Stimulated activated CD4-positive, alpha-beta T cell treated with anti-CD3 and anti-CD28 coated beads, Interleukin-15, amount 100 ng/mL, for 24 hours (primary cell): ENCODE results near the gene MAF.

Source experiments
- DNase-seq: peaks from one replicate; pipeline ENCODE4 v3.0.0-alpha.2; 2020

MAF gene

DNA sequence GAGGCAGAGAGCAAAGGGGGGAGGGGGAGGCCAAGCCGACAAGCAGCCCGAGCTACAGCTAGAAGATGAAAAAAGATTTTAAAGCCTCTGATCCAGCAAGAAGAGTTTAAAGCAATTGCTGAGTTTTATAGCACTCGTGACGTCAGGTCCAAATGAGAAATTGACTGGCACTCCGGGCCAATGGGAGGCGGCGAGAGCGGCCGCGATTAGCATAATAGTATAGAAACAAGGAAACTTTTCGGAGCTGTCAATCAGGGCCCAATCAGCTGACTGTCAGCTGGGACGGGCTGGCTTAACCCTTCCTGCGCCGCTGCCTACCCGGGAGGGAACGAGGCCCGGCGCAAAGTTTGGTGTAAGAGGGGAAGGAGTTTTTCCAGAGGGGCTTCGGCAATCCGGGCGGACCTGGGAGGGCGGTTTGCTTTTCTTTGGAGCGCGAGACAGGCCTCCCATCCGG lies at the start of gene MAF:
MAF (minus strand) TSS at position 100 of the 454 bp plus-strand sequence. CDS start 835 bp downstream, outside the sequence.
- peak; percentile 91 for DNase-seq

DNA sequence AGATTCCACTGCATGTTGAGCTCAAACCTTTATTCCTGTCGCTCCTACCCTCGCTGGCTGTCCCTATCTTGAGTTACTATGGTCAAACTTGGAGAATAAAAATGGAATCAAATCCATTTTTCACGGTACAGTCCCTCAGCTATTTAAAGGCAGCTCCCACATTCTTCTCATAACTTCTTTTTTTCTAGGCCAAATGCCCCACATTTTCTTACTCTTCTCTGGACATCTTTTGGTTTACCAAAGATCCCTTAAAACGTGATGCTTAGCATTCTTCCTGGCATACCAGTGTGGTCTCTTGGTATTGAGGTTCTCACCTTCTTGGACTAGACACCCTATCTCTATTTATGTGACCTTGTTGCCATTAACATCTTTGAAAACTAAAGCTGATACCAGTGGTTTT lies 48.3 kb upstream of the MAF start:
- DNase-seq: no peak

DNA sequence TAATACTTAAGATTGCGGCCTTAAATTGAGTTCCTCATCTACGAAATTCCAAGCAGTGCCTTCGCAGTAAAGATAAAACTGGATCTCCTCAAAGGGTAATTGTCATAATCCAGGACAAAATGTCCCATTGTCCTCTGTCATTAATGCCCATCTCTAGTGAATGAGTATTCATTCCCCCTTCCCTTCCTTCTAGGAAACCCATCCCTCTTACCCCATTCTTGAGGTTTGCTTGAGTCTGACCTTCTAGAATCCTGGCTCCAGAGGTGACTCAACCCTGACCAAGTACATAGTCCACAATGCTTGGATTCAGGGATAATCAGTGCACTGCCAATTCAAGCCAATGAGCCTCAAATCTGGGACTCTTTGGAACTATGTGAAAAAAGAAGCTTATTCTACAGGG lies 47.0 kb upstream of the MAF start:
- no peak for DNase-seq

DNA sequence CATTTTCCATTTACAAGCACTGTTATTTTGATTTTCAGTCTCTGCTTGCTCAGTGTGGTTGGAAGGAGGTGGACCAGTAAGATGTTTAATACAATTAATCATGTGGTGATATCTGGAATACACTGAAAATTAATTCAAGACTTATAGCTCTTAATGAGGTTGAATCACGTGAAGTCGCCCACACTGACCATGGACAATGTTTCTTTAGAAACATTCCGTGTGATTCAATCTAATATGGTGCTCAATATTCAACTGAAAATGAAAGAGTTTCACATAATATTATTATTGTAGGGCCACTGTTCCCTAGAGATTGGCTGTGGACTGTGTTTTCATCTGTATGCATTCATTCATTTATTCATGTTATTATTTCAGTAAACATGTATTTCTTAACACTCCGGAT lies 45.2 kb upstream of the MAF start:
- no peak for DNase-seq

DNA sequence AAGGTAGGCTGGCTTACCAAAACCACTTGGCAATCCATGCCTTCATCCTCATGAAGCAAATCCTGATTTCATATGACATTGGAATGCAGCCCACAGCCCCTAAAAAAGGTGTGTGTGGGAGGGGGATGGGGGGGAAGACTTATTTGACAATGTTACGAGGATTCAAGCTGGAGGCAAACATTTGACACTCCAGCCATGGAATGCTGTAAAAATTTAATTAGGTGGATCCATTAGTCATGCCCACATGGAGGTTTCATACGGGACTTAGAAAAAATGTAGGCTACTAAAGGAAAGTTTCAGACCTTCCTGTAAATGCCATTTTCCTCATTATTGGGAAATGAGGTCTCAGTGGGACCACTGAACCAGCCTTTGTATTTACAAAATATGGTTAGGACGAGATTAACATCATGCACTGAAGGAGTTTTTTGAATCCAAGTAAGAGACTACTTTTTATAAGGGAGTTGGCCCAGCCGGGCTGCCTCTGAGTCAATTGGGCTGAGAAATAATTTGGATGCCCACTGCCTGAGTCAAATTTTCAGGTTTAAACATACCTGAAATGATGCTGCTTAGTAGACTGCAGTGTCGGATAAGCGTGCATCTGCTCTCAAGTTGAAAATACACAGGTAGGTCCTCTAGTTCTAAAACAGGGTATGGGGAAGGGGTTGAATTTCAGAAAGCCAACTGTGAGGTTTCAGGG lies 44.6 kb upstream of the MAF start:
- DNase-seq: no peak

DNA sequence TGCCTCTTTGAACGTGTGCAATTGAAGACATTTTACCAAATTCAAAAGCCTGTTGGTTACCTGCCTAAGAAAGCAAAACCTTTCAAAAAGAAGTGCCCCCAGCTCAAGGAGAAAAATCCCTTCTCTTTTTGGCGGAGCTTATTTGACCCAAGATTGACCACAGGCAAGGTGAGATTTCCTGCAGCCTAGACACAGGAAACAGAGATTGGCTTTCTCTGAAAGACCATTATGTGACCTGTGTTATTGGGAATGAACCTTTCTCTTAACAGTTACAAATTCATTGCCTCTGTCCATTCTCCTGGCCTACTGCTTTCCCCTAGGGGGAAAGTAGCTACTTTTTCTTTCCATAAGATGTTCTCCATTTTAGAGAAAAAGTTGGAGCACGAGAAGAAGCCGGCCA lies 42.1 kb upstream of the MAF start:
- DNase-seq: no peak

DNA sequence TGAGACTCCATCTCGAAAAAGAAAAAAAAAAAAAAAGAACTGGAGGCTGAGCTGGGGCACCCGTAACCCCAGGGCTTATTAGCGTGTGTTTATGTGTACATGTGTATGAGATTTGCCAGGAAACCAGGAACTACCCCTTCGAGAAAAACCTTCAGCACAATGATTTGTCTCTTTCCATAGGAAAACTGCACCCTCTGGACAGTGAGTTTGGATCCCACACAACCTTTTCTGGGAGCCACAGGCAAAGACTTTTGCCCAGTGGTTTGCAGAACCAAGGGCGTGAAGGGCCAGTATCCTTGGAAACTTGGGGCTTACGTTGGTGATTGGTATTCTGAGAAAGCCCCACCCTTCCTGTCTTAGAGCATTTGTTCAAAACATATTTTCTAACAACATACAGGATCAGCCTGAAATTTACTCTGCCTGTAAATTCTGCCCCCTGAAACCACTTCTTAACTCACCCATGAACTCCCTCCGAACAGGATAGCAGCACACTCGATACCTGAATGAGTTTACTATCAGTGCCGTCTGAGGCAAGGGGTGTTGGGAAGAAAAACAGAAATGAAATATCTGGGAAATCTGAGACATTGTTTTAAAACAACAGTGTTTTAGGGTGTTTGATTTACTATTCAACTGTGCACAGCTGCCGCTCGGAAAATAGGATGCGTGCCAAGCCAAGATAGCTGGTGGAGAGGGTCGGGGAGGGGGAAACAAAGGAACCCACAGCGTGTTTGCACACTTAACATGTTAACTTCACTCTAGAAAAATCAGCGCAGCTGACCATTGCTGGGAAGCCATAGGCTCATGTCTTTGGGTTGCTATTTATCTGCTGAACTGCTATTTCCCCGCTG lies 40.2 kb upstream of the MAF start:
- no peak for DNase-seq

DNA sequence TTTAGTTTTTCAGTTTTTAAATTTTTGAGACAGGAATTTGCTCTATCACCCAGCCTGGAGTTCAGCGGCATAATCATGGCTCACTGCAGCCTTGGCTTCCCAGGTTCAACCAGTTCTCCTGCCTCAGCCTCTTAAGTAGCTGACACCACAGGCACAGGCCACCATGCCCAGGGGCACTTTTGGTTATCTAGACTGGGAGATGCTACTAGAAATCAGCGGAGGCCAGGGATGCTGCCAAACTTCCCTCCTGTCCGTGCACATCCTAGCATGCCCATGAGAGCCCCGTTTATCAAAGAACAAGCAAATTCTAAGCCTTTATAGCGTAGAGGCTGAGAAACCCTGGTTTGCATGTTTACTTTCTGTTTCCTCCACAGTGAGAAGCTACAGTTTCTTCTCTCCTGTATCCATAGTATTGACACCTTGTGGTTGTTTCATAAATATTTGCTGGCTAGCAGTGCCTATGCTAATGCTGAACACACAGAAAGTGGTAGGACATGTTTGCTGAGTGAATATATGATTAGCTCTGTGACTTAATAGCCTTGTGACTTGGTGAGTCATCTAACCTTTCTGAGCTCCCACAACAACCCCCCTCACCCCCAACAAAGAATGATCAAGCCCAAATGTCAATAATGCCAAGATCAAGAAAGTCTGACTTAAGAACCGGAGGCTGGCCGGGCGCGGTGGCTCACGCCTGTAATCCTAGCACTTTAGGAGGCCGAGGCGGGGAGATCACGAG lies 39.2 kb upstream of the MAF start:
- no peak for DNase-seq

DNA sequence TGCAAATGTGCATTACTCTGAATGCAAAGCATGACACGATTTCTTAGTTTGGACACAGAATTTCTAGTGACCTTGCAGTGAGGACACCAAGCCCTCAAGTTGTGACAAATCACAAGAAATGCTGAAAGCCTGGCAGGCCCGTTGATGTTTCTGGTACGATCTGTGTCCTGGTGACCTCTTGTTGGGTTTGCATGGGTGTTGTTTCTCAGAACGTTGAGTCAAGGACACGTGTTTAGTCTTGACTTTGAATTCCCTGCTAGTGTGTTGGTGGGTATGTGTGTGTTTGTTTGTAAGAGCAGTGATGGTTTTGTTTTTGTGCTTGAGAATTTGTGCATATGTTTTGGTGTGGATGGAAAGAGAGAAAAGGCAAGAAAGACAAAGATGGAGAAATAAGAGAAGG lies 37.8 kb upstream of the MAF start:
- DNase-seq: no peak

DNA sequence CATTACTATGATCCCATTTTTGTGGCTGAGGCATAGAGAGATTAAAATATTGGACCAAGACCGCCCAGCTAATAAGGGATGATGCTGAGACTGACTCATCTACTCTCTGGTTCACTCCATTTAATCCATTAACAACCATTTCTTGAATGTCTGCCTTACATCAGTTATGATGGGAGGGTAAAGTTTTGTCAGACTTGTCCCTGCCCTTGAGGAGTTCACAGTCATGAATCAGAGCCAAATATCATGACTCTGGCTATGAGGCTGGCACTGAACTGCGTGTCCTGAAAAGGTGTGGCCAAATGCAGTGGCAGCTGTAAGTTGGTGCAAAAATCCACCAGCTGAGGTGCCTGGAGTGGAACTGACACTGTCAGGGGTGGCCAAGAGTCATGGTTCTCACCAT lies 35.0 kb upstream of the MAF start:
- DNase-seq: no peak

DNA sequence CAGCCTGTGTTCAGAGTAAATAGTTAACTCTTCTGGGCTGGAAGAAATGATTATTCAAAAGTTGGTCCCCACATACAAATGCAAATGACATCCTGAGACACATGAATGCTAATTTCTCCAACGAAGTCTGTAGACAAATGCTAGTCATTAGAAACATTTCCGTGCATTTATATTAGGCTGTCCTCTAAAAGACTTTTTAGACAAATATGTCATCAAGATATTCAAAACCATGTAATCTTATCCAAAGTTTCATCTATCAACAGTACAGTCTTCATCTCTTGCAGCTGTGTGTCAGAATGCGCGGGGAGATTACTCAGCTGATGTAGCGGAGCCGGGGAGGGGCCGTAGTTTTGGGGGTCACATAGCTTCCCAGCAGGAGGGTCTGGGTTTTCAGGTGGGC lies 33.8 kb upstream of the MAF start:
- no peak for DNase-seq

DNA sequence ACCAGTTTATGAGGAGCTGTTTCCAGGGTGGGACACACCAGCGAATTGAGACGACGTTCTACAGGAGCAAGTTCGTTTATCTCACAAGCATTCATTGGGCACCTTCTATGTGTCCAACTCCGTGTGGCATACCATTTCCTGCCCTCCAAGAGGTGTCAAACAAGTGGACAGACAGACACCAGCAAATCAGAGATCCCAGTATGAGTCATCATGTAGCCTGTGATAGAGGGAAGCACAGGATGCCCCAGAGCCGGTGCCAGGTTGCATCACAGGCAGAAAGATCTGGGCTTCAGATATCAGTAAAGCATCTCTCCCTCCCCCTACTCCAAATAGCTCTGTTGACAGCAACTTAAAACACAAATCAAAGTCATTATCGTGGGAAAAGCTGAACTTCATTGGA lies 31.8 kb upstream of the MAF start:
- DNase-seq: peak; percentile 18

DNA sequence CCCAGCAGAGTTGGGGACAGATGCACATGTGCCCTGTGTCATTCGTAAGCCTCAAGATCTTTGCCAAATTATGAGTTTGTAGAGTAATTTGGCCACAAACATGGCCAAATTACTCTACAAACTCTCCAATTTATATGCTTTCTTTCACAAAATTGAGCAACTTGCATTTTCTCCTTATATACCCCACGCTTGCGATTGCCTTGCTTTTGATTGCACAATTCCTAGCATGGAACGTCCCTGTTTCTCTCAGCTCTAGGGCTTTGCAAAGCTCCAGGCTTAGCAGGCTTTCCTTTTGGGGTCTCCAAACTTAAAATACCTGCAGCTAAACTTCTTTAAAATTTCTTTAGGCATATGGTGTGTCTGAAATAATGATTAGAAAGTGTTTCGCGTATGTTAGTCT lies 28.5 kb upstream of the MAF start:
- no peak for DNase-seq

DNA sequence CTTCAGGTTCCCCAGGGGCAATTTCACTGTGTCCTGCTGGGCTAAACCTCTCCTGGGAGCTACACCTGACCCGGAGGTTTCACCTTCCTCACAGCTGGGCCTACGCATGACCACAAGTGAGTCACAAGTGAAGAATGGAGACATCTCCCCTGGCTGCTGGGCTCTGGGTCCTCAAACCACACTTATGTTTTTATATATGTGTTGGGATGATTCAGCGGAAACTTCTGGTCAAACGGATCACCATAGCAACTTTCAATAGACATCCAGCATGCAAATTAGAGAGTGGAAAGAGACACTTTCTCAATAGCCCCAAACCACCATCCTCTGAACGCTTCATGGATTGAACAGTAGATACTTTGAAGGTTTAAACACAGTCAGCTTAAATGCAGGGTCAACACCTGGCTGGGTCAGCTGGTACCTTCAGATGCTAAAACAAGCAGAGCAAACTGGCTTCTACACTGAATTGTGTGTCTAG lies 28.0 kb upstream of the MAF start:
- peak; percentile 83 for DNase-seq

DNA sequence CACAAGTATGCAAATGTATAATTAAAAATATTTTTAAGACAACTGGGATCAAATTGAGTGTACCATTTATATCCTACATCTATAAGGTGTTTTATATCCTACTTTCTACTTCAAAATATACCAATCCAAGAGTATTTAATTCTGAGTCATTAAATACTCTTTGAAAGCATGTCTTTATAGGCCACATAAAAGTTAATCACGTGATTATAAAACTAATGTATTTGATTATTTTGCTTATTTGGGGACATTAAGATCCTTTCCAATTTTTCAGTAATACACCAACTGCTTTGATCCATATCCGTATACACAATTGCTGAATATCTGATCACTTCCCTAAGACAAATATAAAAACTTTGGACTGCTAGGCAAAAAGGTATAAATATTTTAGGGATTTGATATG lies 26.6 kb upstream of the MAF start:
- DNase-seq: no peak

DNA sequence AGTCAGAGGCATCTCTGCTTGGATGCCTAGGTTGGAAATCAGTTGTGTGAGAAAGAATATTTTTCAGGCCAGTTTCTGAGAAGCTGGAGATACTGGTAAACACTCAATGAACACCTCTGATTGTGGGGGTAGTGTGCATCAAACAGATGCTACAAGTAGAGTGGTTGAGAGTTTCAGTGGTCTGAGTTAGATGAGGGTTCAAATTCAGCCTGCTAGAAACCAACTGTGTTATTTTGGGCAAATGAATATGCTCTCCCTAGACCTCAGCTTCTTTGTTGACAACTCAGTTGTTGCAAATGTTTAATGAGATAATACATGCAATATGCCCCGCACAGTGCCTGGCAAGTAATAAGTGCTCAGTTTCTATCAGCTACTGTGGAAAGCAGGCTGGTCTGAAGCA lies 25.2 kb upstream of the MAF start:
- no peak for DNase-seq

DNA sequence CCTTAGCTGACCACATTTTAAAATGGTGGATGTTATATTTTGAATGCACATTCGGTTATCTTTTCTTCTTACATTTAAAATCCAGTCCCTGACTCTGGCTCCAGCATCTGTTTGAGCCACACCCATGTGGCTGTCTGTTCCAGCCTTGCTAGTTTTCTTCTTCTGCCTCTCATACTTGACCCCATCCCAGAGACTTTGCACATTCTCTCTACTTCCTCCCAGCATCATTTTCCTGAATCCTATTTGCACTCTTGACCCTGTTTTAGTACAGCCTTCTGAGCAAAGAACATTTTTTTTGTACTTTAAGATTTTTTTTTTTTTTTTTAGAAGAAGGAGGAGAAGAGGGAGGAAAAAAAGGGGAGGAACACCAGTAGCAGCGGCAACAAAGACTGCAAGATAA lies 23.3 kb upstream of the MAF start:
- no peak for DNase-seq

DNA sequence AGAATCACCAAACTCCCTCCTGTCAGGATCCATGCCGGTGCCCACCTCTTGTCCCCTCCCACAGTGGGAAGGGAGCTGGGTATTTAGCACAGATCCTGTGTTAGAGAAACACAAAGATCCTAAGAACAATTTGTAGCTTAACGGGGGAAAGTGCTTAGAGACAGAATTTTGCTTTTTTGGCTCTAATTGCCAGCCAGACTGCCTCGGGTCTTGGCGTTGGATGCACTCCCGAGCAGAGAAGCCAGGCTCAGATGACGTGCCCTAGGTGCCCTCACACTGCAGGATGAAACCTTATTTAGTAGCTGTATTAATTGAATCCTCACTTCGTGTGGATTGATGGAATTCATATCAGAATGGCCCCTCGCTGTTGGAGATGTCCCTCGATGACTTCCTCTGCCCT lies 22.5 kb upstream of the MAF start:
- no peak for DNase-seq

DNA sequence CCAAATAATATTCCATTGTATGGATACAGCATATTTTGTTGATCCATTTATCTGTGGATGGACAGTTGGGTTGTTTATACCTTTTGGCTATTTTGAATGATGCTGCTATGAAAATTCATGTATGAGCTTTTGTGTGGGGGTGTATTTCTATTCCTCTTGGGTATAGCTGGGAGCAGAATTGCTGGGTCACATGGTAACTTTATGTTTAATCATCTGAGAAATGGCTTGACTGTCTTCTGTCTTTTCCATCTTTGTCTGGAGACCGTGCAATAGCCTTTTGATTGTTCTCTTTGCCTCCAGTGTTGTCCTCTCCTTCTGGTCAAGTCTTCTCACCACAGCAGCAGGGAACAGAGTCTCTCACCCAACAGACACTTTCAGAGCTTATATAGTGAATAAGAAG lies 20.5 kb upstream of the MAF start:
- no peak for DNase-seq

DNA sequence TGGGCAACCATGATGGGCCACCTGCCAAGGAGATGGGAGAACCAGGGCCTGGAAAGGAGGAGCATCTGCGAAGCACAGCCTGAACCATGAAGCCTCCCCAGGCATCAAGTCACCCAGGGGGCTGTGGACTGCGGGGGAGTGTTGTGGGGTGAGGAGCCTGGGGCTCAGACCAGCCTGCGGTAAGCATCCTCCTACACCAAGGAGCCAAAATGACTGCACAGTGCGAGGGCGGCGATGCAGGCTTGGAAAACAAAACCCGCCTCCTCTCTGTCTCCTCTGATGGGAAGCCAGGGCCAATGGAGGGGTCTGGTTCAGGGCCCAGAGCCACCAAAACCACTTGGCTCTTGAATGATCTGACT lies 18.1 kb upstream of the MAF start:
- DNase-seq: peak; percentile 75

DNA sequence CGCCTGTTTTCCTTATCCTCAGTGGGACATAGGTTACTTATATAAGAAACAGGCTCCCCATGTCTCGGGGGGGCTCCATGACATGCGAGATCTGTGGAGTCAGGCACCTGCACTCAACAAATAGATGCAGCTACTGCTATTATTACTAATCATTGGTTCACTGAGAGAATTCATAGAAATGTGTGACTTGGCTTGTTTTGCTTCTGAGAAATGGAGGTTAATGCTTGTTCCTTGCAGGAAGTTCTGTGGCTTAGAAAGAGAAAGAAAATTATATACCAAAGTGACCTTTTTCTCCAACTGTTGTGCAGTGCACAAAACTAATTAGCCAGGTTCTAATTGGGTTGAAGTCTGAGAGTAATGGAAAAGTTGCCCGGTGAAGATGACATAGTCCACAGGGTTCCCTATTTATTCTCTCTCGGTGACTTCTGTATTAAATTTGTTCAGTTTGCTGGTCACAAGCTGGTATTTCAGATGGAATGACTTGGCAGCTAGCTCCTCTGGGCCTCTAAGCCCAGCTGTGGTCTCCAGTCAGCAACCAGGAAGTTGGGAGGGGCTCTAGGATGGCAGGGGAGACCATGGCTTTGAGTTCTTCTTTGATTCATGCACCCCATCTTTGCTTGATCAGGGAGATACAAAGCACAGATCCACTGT lies 17.6 kb upstream of the MAF start:
- DNase-seq: peak; percentile 20

DNA sequence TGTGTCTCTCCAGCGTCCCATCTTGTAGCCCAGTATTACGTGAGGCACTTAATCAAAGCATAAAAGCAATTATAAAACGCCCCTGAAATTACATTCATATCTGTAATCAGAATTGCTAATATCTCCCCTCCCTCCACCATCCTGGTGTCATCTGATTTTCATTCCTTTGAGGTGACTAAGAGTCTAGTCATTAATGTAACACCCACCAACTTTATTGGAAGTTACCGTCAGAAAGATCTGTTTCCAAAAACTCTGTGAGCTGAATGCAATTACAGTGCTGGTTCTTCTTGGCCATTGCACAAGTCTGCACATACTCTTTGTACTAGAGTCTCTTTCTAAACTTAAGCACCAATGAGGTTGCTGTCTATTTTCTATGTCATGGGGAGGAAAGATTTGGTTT lies 12.5 kb upstream of the MAF start:
- no peak for DNase-seq

DNA sequence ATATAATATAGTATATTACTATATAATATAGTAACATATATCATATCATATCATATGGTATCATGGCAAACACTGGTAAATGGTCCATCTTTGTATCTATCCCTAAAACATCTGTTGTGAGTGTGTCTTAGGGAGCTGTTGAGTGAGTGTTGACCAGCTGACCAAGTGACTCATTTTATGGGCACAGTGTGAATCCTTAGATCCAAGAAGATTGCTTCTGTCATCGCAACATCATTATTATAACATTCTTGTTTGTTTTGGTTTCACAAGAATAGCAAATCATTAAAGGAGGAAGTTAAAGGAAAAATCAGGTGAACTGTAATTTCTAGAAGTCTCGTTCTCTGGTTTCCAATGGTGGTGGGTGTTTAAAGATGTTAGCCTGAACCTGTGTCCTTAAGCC lies 11.7 kb upstream of the MAF start:
- no peak for DNase-seq
